Pancreas (tissue), 10 donors: ENCODE measurements around the gene NGB. TPM values are rescaled to one million over a fixed set of nuclear protein-coding genes. Genes with fewer than 3 reads are reported as not detected.
A peak's percentile ranks its signal among the peaks of the same experiment; 100 is the strongest.

Experiments used
- ATAC-seq, 4 donors: fragments of 200-7000 bp; cut with Tn5 transposase; one replicate each; pipeline versions ENCODE4 v1.8.0 to v1.9.1; 2020; ENCODE audit warnings: mild to moderate bottlenecking in 4 of 4, moderate library complexity in 4 of 4
- DNase-seq, 6 donors: peaks; one replicate each; pipeline ENCODE4 v3.0.0-alpha.2; 2020
- FAIRE-seq: peaks from 2 replicates; lab custom pipeline; 2012; peaks lifted over from hg19 to GRCh38; lab: Jason Lieb, UNC
- H3K27ac ChIP-seq, 4 donors: fragments of 200-600 bp; sonication (generic); 1 replicate in 3 of 4; 2 replicates in 1 of 4; pipeline versions ENCODE4 v1.5.0 to v1.8.0; 2020
- H3K27me3 ChIP-seq, 4 donors: fragments of 200-600 bp; one replicate each; pipeline ENCODE4 v1.8.0; 2021
- H3K36me3 ChIP-seq, 3 donors: fragments of 200-600 bp; sonication (generic) in 1 of 3; one replicate each; pipeline versions ENCODE4 v1.5.0 to v1.8.0; 2020 to 2021
- H3K4me1 ChIP-seq, 3 donors: fragments of 200-600 bp; one replicate each; pipeline ENCODE4 v1.8.0; 2021
- H3K4me3 ChIP-seq, 4 donors: fragments of 200-600 bp; sonication (generic) in 2 of 4; one replicate each; pipeline versions ENCODE4 v1.5.0 to v1.8.0; 2020 to 2021
- H3K9me3 ChIP-seq, 4 donors: fragments of 200-600 bp; one replicate each; pipeline ENCODE4 v1.8.0; 2021
- CTCF ChIP-seq, 4 donors: fragments of 200-600 bp; sonication (generic) in 3 of 4; IDR thresholded peaks; one replicate each; pipeline versions ENCODE4 v1.5.0 to v1.8.0; 2021; ENCODE audit warnings: antibody characterized with exemption in 4 of 4
- WGBS, 2 donors: extraction: QIAGEN DNeasy Blood & Tissue Kit; methylation state at CpG; one replicate each; pipeline ENCODE4 v1.1.7; 2013; 5-methylcytosine and 5-hydroxymethylcytosine counted together
- intact Hi-C, 3 donors: fragments of 100-400 bp; cut with DNase I; formaldehyde crosslinking; loops; one replicate each; pipeline versions ENCODE4 v1.11.1 to v1.14.2; 2022
- polyA plus RNA-seq, 2 donors: library from polyadenylated mRNA; stranded (reverse); fragments of 200-250 nt; gene quantifications; one replicate each; pipeline ENCODE4 v1.2.3, GENCODE V29; 2013
- total RNA-seq, 6 donors: library from RNA; stranded (reverse); fragmentation: NEBNext Ultra II Directional in 4 of 6; extraction: Animal tissue kit (Norgen Biotek cat#: 25700) in 4 of 6; gene quantifications; one replicate each; pipeline versions ENCODE4 v1.2.1 to v1.2.4, GENCODE V29; 2021 to 2023
- donor health status: healthy with polysubstance abuse.
- donor health status: DM: no; HTN: no; CAD: no; lungs with moderate emphysema.
- donor health status: DM: no; HTN: no; CAD: no.
- donor health status: control.
- donor health status: control.
- donor health status: Bipolar disorder and iron deficiency.
- donor health status: DM: yes; HTN: yes; CAD: no.
- donor health status: DM: no; HTN: no; CAD: no.
- donor health status: DM: no; HTN: no; CAD: no.
- donor health status: DM: yes; HTN: yes; CAD: no.

NGB gene
- total and polyA plus RNA-seq, 8 donors = 0.13 to 3.4 (median 0.37) TPM; not detected in 3

GRCh38 chr14:77299771-77300170 is 28.8 kb upstream of the NGB start:
- Histone ChIP-seq H3K27ac (no peak overlapping the region), H3K27me3 (no peaks in the 10 kb centered on the region), H3K4me3 (no peak overlapping the region), H3K36me3 (peaks cover 0 to 8% (median 0%) of the 10 kb centered on the region in 3 donors), H3K4me1 (no peaks in the 10 kb centered on the region), H3K9me3 (no peaks in the 10 kb centered on the region)
- no peak for TF ChIP-seq CTCF (IDR thresholded peaks at IDR 0.05)
- no peak for FAIRE-seq
- intact Hi-C loops = no loop called here
- WGBS, 2 donors = 63 to 65% methylated on average over 4 of the region's 4 CpGs
- no peak for DNase-seq
- peak in 1 of 4 donors; percentile 24 for ATAC-seq

- intact Hi-C loops = no loop called here
- no peak overlapping the region for H3K27ac ChIP-seq
- ATAC-seq = no peak
Measured at GRCh38 chr14:77296906-77297305, 25.9 kb upstream of the NGB start.

GRCh38 chr14:77296155-77296554 is 25.1 kb upstream of the NGB start:
- no peak overlapping the region for H3K27ac ChIP-seq
- WGBS, 2 donors = 79 to 87% methylated on average over 13 of the region's 13 CpGs

More at GRCh38 chr14:77296906-77297305, 25.9 kb upstream of the NGB start:
- H3K4me1 ChIP-seq = no peaks in the 10 kb centered on the region
- H3K27me3 ChIP-seq = no peaks in the 10 kb centered on the region
- TF ChIP-seq CTCF (IDR thresholded peaks at IDR 0.05) = no peak
- WGBS, 2 donors = 89 to 94% methylated on average over 8 of the region's 8 CpGs
- H3K36me3 ChIP-seq = peaks cover 0 to 8% (median 0%) of the 10 kb centered on the region in 3 donors
- FAIRE-seq = no peak
- no peak for DNase-seq
- H3K4me3 ChIP-seq = no peak overlapping the region
- no peaks in the 10 kb centered on the region for H3K9me3 ChIP-seq

GRCh38 chr14:77290705-77291104 is 19.7 kb upstream of the NGB start:
- peaks cover 0 to 14% (median 3%) of the 10 kb centered on the region in 3 donors for H3K36me3 ChIP-seq
- H3K4me3 ChIP-seq = no peak overlapping the region
- intact Hi-C loops = no loop called here
- H3K9me3 ChIP-seq = no peaks in the 10 kb centered on the region
- H3K27ac ChIP-seq = no peak overlapping the region
- no peak for ATAC-seq
- DNase-seq = no peak
- FAIRE-seq = no peak
- TF ChIP-seq CTCF (IDR thresholded peaks at IDR 0.05) = no peak
- no peaks in the 10 kb centered on the region for H3K4me1 ChIP-seq
- no peaks in the 10 kb centered on the region for H3K27me3 ChIP-seq
- WGBS, 2 donors = 89% methylated on average over 4 of the region's 4 CpGs

More at GRCh38 chr14:77296155-77296554, 25.1 kb upstream of the NGB start:
- H3K9me3 ChIP-seq = no peaks in the 10 kb centered on the region
- DNase-seq (no peak), FAIRE-seq (no peak), ATAC-seq (no peak)
- intact Hi-C loops = no loop called here
- H3K4me3 ChIP-seq = no peak overlapping the region
- peaks cover 0 to 8% (median 0%) of the 10 kb centered on the region in 3 donors for H3K36me3 ChIP-seq
- no peaks in the 10 kb centered on the region for H3K4me1 ChIP-seq
- no peaks in the 10 kb centered on the region for H3K27me3 ChIP-seq
- no peak for TF ChIP-seq CTCF (IDR thresholded peaks at IDR 0.05)

GRCh38 chr14:77286576-77286975 is 15.6 kb upstream of the NGB start:
- no peak for FAIRE-seq
- WGBS, 2 donors = 94 to 95% methylated on average over 5 of the region's 5 CpGs
- intact Hi-C loops = no loop called here

More at GRCh38 chr14:77286576-77286975, 15.6 kb upstream of the NGB start:
- Histone ChIP-seq H3K27me3 (no peaks in the 10 kb centered on the region), H3K27ac (no peak overlapping the region), H3K4me1 (no peaks in the 10 kb centered on the region), H3K9me3 (no peaks in the 10 kb centered on the region), H3K4me3 (no peak overlapping the region), H3K36me3 (peaks cover 0 to 32% (median 3%) of the 10 kb centered on the region in 3 donors)
- no peak for ATAC-seq
- no peak for DNase-seq
- TF ChIP-seq CTCF (IDR thresholded peaks at IDR 0.05) = no peak
